K562 treated with DMSO at 1 percent for 48 hours (cell line): ENCODE results near the gene ZNF142. TPM values are rescaled to one million over a fixed set of nuclear protein-coding genes. Genes with fewer than 3 reads are reported as not detected.

Source experiments
- total RNA-seq: library from RNA; unstranded; fragments of 300-600 nt; gene quantifications from 2 replicates; pipeline ENCODE4 v1.2.3, GENCODE V29; 2022; ENCODE audit warnings: low replicate concordance; ENCODE audit errors: extremely low read depth

ZNF142 gene
- total RNA-seq = not detected in 2 replicates

GRCh38 chr2:218659258-218659987 lies at the start of gene ZNF142, which contains the start of gene BCS1L:
ZNF142 (minus strand) TSS chr2:218659623; CDS start chr2:218656429, 3,194 bp downstream.
BCS1L (plus strand) TSS chr2:218659683; CDS start chr2:218660988, 1,305 bp downstream.

DNA sequence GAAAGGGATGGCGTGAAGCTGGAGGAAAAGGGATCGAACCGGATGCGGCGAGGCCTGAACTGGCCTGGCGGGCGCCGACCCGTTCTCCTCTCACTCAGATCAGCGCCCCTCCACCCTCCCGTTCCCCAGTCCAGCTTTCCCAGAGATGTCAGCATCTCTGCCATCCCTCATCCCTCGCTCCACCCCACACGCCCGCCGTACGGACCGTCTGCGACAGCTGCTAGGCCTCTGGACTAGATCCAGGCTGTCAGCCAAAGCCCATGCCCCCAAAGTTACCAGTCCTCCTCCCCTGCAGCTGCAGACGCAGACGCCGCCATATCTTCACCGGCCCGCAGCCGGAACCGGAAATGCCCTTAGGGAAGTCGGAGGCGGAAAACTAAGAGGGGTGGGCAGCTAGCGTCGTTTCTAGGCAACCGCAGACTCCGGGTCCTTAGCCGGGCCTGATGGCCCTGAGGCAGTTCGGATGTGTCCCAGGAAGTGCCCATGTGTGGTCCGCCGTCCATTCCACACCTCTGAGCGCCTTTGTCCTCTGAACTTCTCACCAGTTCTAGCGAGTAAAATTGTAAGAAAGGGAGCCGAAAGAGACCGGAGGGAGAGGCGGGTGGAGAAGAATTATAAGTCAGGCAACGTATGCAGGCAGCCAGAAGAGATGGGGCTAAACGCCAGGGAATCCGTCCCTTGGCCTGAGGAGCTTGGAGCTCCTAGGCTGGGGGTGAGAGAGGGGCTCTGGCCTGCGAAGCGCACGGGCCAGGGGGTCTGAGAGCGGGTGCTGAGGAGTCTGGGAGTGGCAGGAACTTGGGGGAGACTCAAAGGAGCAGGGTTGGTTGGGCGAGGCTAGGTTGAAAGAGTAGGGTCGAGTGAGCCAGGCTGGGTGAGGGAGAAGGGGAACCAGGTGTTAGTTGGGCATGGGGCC lies 12.5 kb upstream of the ZNF142 start, which contains the start of the genes RNF25 and STK36:
Gene RNF25 (minus strand): TSS at position 349 of the 913 bp plus-strand sequence. CDS start 32 bp downstream, at position 317.
Gene STK36 (plus strand): TSS at position 433 of the 913 bp plus-strand sequence. CDS start 744 bp downstream, outside the sequence.

GRCh38 chr2:218607436-218608115 lies 51.8 kb downstream of the ZNF142 start, which contains the start of gene PLCD4:
PLCD4 (plus strand) TSS chr2:218607899; CDS start chr2:218615740, 7,841 bp downstream.

Other genes with a start within 250 kb of the ZNF142 start
- not detected in 2 replicates for gene VIL1, start 240.5 kb downstream of the ZNF142 start, total RNA-seq
- not detected in 2 replicates for gene USP37, start 91.3 kb downstream of the ZNF142 start, total RNA-seq
- not detected in 2 replicates for gene CNOT9, start 90.8 kb downstream of the ZNF142 start, total RNA-seq
- gene PLCD4, start 51.7 kb downstream of the ZNF142 start, total RNA-seq = not detected in 2 replicates
- not detected in 2 replicates for gene BCS1L, start 60 bp upstream of the ZNF142 start, total RNA-seq
- not detected in 2 replicates for gene RNF25, start 12.4 kb upstream of the ZNF142 start, total RNA-seq
- gene STK36, start 12.5 kb upstream of the ZNF142 start, total RNA-seq = not detected in 2 replicates
- gene TTLL4, start 51.2 kb upstream of the ZNF142 start, total RNA-seq = not detected in 2 replicates
- gene CYP27A1, start 122.5 kb upstream of the ZNF142 start, total RNA-seq = not detected in 2 replicates
- not detected in 2 replicates for gene PRKAG3, start 172.2 kb upstream of the ZNF142 start, total RNA-seq
- gene WNT6, start 200.2 kb upstream of the ZNF142 start, total RNA-seq = not detected in 2 replicates
- not detected in 2 replicates for gene WNT10A, start 221.2 kb upstream of the ZNF142 start, total RNA-seq